ENCODE results near the gene CDH8.

- TF ChIP-seq POLR2AphosphoS5 (IDR thresholded peaks at IDR 0.05): no peak
- no peak for TF ChIP-seq CTCF (IDR thresholded peaks at IDR 0.05)
- TF ChIP-seq EP300 (IDR thresholded peaks at IDR 0.05): no peak
Observed at GRCh38 chr16:61829631-61830030, 206.6 kb downstream of the CDH8 start.

Measured in gastroesophageal sphincter (tissue), 3 donors.